AG09319 (cell line): ENCODE results near the gene ST6GALNAC3.

ENCODE experiments used
- DNase-seq: peaks from one replicate; pipeline ENCODE4 v3.0.0-alpha.2; 2010; ENCODE audit warnings: low read depth; ENCODE audit errors: extremely low read depth
- TF ChIP-seq, protein P1 (sequence below): IDR thresholded peaks from 2 replicates; pipeline ENCODE4 v1.5.1; 2011; ENCODE audit warnings: low read depth, mild to moderate bottlenecking, inconsistent platforms, low read length, moderate library complexity

The ST6GALNAC3 gene

GRCh38 chr1:76142771-76143540 is 68.4 kb downstream of the ST6GALNAC3 start:
- DNase-seq, result no peak
- TF ChIP-seq, protein P1, sequence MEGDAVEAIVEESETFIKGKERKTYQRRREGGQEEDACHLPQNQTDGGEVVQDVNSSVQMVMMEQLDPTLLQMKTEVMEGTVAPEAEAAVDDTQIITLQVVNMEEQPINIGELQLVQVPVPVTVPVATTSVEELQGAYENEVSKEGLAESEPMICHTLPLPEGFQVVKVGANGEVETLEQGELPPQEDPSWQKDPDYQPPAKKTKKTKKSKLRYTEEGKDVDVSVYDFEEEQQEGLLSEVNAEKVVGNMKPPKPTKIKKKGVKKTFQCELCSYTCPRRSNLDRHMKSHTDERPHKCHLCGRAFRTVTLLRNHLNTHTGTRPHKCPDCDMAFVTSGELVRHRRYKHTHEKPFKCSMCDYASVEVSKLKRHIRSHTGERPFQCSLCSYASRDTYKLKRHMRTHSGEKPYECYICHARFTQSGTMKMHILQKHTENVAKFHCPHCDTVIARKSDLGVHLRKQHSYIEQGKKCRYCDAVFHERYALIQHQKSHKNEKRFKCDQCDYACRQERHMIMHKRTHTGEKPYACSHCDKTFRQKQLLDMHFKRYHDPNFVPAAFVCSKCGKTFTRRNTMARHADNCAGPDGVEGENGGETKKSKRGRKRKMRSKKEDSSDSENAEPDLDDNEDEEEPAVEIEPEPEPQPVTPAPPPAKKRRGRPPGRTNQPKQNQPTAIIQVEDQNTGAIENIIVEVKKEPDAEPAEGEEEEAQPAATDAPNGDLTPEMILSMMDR, result no peak

- DNase-seq, result no peak
- TF ChIP-seq, protein P1, result no peak
These were observed 69.7 kb downstream of the ST6GALNAC3 start for GRCh38 chr1:76144247-76144646.

GRCh38 chr1:76145332-76145731 is 70.8 kb downstream of the ST6GALNAC3 start:
- TF ChIP-seq, protein P1, result no peak

DNA sequence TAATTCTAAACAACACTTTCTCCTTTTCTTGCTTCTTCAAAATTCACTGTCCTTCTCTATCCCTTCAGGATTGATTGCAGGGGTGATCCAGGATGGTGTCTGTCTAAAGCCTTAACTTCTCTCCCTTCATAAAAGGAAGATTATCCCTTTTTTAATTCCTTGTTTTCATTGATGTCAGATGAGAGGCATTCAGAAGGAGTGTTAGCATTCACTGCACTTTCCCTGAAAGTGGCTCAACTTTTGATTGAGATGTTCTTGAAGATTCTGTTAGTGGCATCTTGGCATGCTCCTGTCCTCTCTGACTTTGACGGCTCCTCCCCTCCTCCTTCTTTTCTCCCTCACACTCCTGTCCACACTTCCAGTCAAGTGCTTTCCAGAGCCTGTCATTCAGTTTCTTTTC is 71.6 kb downstream of the ST6GALNAC3 start:
- DNase-seq, result no peak
- TF ChIP-seq, protein P1, result no peak

More at GRCh38 chr1:76145332-76145731, 70.8 kb downstream of the ST6GALNAC3 start:
- DNase-seq, result no peak

DNA sequence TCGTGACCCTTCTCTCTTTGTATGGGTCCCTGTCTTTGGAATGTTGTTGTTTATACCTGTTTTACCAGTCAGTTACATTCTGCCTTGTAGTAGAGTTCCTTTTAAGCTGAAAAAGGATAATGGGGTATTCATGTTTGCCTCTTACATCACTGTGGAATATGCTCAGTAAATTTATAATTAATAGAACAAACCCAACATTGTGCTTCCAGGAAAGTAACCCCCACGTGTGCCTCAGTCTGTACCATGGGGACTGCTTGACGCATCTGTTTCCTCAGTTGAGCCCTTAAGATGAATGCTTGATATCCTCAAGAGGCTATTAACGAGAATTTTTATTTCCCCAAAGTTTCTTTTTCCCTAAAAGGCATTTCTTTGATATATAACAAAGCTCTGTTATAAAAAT is 73.4 kb downstream of the ST6GALNAC3 start:
- DNase-seq, result no peak
- TF ChIP-seq, protein P1, result no peak

GRCh38 chr1:76148460-76148859 is 73.9 kb downstream of the ST6GALNAC3 start:
- TF ChIP-seq, protein P1, result no peak
- no peak for DNase-seq

DNA sequence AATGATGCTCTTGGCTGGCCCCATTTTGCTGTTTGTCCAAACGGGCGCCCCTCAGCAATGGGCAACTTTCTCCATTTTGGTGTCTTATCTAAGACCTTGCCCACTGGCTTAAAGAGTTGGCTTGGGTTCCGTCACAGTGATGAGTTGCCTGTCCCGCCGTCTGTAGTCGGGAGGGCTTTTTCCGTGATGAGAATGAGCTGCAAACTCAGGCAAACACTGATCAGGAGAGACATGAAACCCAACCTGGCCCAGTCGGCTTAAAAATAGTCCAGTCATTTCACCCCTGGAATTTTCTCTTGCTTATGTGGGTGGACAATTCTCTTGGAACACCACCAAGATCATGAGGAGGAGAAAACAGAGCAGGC is 79.3 kb downstream of the ST6GALNAC3 start:
- no peak for DNase-seq
- TF ChIP-seq, protein P1, result no peak
